Measurements from ENCODE around the gene PKP1.
"Not testable (repeated sequence)": the region's sequence is repeated elsewhere in the genome, so short reads cannot be mapped to it uniquely, and the experiment has no call there.

PKP1 gene

GRCh38 chr1:201282931-201283829, at the start of gene PKP1:
Gene PKP1 (plus strand): TSS chr1:201283506. CDS start chr1:201283703, 197 bp downstream.
- peak; percentile 65 for DNase-seq (ENCODE audit: low spot score)

GRCh38 chr1:201239646-201240045, 43.7 kb upstream of the PKP1 start:
- not testable (repeated sequence) for DNase-seq (ENCODE audit: low spot score)

GRCh38 chr1:201240171-201240570, 43.1 kb upstream of the PKP1 start:
- no peak for DNase-seq (ENCODE audit: low spot score)

- DNase-seq (ENCODE audit: low spot score): no peak
These were observed 41.6 kb upstream of the PKP1 start for GRCh38 chr1:201241736-201242135.

GRCh38 chr1:201245082-201245481, 38.2 kb upstream of the PKP1 start:
- DNase-seq (ENCODE audit: low spot score): no peak

GRCh38 chr1:201248721-201249559, 34.4 kb upstream of the PKP1 start:
- DNase-seq (ENCODE audit: low spot score): no peak

GRCh38 chr1:201250326-201251011, 32.8 kb upstream of the PKP1 start:
- peak; percentile 44 for DNase-seq (ENCODE audit: low spot score)

- peak; percentile 23 for DNase-seq (ENCODE audit: low spot score)
These were observed 31.9 kb upstream of the PKP1 start for GRCh38 chr1:201251411-201251810.

- DNase-seq (ENCODE audit: low spot score): peak; percentile 33
These were observed 31.4 kb upstream of the PKP1 start for GRCh38 chr1:201251851-201252430.

GRCh38 chr1:201252944-201253371, 30.3 kb upstream of the PKP1 start:
- DNase-seq (ENCODE audit: low spot score): peak; percentile 22

- peak; percentile 45 for DNase-seq (ENCODE audit: low spot score)
These were observed 29.9 kb upstream of the PKP1 start for GRCh38 chr1:201253411-201253810.

GRCh38 chr1:201253906-201254624, 29.2 kb upstream of the PKP1 start:
- peak; percentile 47 for DNase-seq (ENCODE audit: low spot score)

- peak; percentile 90 for DNase-seq (ENCODE audit: low spot score)
These were observed 28.5 kb upstream of the PKP1 start for GRCh38 chr1:201254625-201255478.

- peak; percentile 39 for DNase-seq (ENCODE audit: low spot score)
These were observed 27.6 kb upstream of the PKP1 start for GRCh38 chr1:201255479-201256362.

GRCh38 chr1:201258132-201258531, 25.2 kb upstream of the PKP1 start:
- DNase-seq (ENCODE audit: low spot score): not testable (repeated sequence)

- DNase-seq (ENCODE audit: low spot score): no peak
These were observed 24.5 kb upstream of the PKP1 start for GRCh38 chr1:201258763-201259230.

- DNase-seq (ENCODE audit: low spot score): peak; percentile 58
These were observed 23.6 kb upstream of the PKP1 start for GRCh38 chr1:201259476-201260235.

- DNase-seq (ENCODE audit: low spot score): no peak
These were observed 23.1 kb upstream of the PKP1 start for GRCh38 chr1:201260236-201260590.

All from ecto neural progenitor cell (in vitro differentiated cells).